ENCODE results near the gene CNBP. TPM values are rescaled to one million over a fixed set of nuclear protein-coding genes. Genes with fewer than 3 reads are reported as not detected.

The CNBP gene
- total and polyA plus RNA-seq, 9 of the 15 experiments (the other 6 are each of a cell fraction or from before 2014, with no cell fraction given): 284 to 717 (median 412) TPM

- TF ChIP-seq ZNF609 (CRISPR knock-in tag; IDR thresholded peaks at IDR 0.05; ENCODE audit: borderline replicate concordance) (no peak), MAX (CRISPR knock-in tag; IDR thresholded peaks at IDR 0.05) (no peak), MEF2A (IDR thresholded peaks at IDR 0.05; ENCODE audit: control insufficient read depth, low read depth, low read length) (no peak), BRF2 (IDR thresholded peaks at IDR 0.05; ENCODE audit: borderline replicate concordance, insufficient read depth, insufficient read length) (no peak), BMI1 (IDR thresholded peaks at IDR 0.05; ENCODE audit: low read length) (no peak), POLR2B (IDR thresholded peaks at IDR 0.05; ENCODE audit: low read depth, partially characterized antibody) (no peak), XRCC5 (IDR thresholded peaks at IDR 0.05; ENCODE audit: low read depth, low read length) (no peak), SP1 (CRISPR knock-in tag; IDR thresholded peaks at IDR 0.05) (peak; percentile 62; the same call in 1 of the 2 replicates), MBD2 (IDR thresholded peaks at IDR 0.05; ENCODE audit: borderline replicate concordance, low read depth) (no peak), TEAD4 (IDR thresholded peaks at IDR 0.05; ENCODE audit: low read length) (0 out of 2 replicates have a peak, but pooled peaks have one; percentile 34), TEAD4 (CRISPR knock-in tag; IDR thresholded peaks at IDR 0.05; ENCODE audit: borderline replicate concordance) (no peak), MYC (IDR thresholded peaks at IDR 0.05; ENCODE audit: low read depth, low read length) (0 out of 2 replicates have a peak, but pooled peaks have one; percentile 30), MYC (CRISPR knock-in tag; IDR thresholded peaks at IDR 0.05; ENCODE audit: borderline replicate concordance, low read depth) (no peak), ELK3 (CRISPR knock-in tag; IDR thresholded peaks at IDR 0.05) (no peak), TAF9B (IDR thresholded peaks at IDR 0.05; ENCODE audit: partially characterized antibody) (no peak), GABPA (tag; conservative IDR thresholded peaks at IDR 0.05; ENCODE audit: low read depth) (peak; percentile 78), CCNT2 (IDR thresholded peaks at IDR 0.05; ENCODE audit: borderline replicate concordance, extremely low read depth, insufficient read length, low read depth, low read length) (no peak), TCF7 (IDR thresholded peaks at IDR 0.05; ENCODE audit: borderline replicate concordance) (no peak)
These were observed 63.3 kb downstream of the CNBP start (continued) for GRCh38 chr3:129120254-129121004.

All from K562 (cell line).